Neural cell (in vitro differentiated cells): ENCODE measurements around the gene MPL. TPM values are rescaled to one million over a fixed set of nuclear protein-coding genes. Genes with fewer than 3 reads are reported as not detected.

Source experiments
- H2AFZ ChIP-seq: fragments of 200-600, 300-800 bp; sonication (generic), shearing (Covaris generic); 2 replicates; pipeline ENCODE4 v1.6.0; 2014; ENCODE audit warnings: low read depth, mild to moderate bottlenecking, antibody characterized with exemption, low read length, moderate library complexity
- H3F3A ChIP-seq: fragments of 200-600 bp; shearing (Covaris generic); 2 replicates; pipeline ENCODE4 v1.6.1; 2016; ENCODE audit warnings: mild to moderate bottlenecking, moderate library complexity, mixed read lengths, antibody characterized with exemption, low read length; ENCODE audit not compliant: insufficient read depth, poor library complexity, severe bottlenecking
- H3K27ac ChIP-seq: fragments of 200-600, 300-800 bp; sonication (generic), shearing (Covaris generic); 2 replicates; pipeline ENCODE4 v1.5.1; 2014; ENCODE audit warnings: mild to moderate bottlenecking, low read length, moderate library complexity
- H3K27me3 ChIP-seq: fragments of 300-800, 200-600 bp; sonication (generic), shearing (Covaris generic); 2 replicates; pipeline ENCODE4 v1.6.0; 2014; ENCODE audit warnings: mild to moderate bottlenecking, low read depth, low read length, moderate library complexity; ENCODE audit not compliant: insufficient read depth
- H3K36me3 ChIP-seq: fragments of 300-800, 200-600 bp; sonication (generic), shearing (Covaris generic); 2 replicates; pipeline ENCODE4 v1.5.1; 2014; ENCODE audit warnings: mild to moderate bottlenecking, antibody characterized with exemption, low read length, moderate library complexity; ENCODE audit not compliant: insufficient read depth
- H3K4me2 ChIP-seq: fragments of 300-800, 200-600 bp; sonication (generic), shearing (Covaris generic); 2 replicates; pipeline ENCODE4 v1.6.0; 2014; ENCODE audit warnings: mild to moderate bottlenecking, low read length
- H3K4me3 ChIP-seq: fragments of 300-800, 200-600 bp; sonication (generic), shearing (Covaris generic); 2 replicates; pipeline ENCODE4 v1.5.1; 2014; ENCODE audit warnings: mild to moderate bottlenecking, low read length, moderate library complexity
- H3K79me2 ChIP-seq: fragments of 200-600 bp; shearing (Covaris generic); replicated peaks from 2 replicates; pipeline ENCODE4 v1.6.0; 2014; ENCODE audit warnings: mild to moderate bottlenecking, low read length, moderate library complexity; ENCODE audit not compliant: insufficient read depth
- H3K9ac ChIP-seq: fragments of 300-800, 200-600 bp; sonication (generic), shearing (Covaris generic); 2 replicates; pipeline ENCODE4 v1.6.1; 2016; ENCODE audit warnings: mild to moderate bottlenecking, low read length, mixed read lengths
- H3K9me2 ChIP-seq: fragments of 200-600 bp; shearing (Covaris generic); 2 replicates; pipeline ENCODE4 v1.6.1; 2016; ENCODE audit warnings: mild to moderate bottlenecking, low read length, mixed read lengths; ENCODE audit not compliant: insufficient read depth
- H3K9me3 ChIP-seq: fragments of 200-600, 300-800 bp; sonication (generic), shearing (Covaris generic); 2 replicates; pipeline ENCODE4 v1.6.1; 2016; ENCODE audit warnings: mild to moderate bottlenecking, mixed run types, low read length, moderate library complexity, mixed read lengths
- H4K20me1 ChIP-seq: fragments of 200-600 bp; shearing (Covaris generic); 2 replicates; pipeline ENCODE4 v1.6.1; 2016; ENCODE audit warnings: mild to moderate bottlenecking, mixed run types; ENCODE audit not compliant: insufficient read depth
- EZH2 ChIP-seq: fragments of 200-600, 300-800 bp; shearing (Covaris generic), sonication (generic); IDR thresholded peaks from 2 replicates; pipeline ENCODE4 v1.6.1; 2014; ENCODE audit warnings: antibody characterized with exemption, low read length, borderline replicate concordance, mild to moderate bottlenecking; ENCODE audit not compliant: insufficient read depth, poor library complexity, severe bottlenecking
- MXI1 ChIP-seq: fragments of 450-650 bp; conservative IDR thresholded peaks from 2 replicates; pipeline ENCODE4 v1.6.1; 2014; ENCODE audit warnings: antibody characterized with exemption, mild to moderate bottlenecking; ENCODE audit not compliant: poor library complexity, severe bottlenecking
- RAD21 ChIP-seq: fragments of 450-650 bp; conservative IDR thresholded peaks from 2 replicates; pipeline ENCODE4 v1.6.1; 2014; ENCODE audit warnings: antibody characterized with exemption, mild to moderate bottlenecking, moderate library complexity
- REST ChIP-seq: IDR thresholded peaks from 2 replicates; pipeline ENCODE4 v1.6.1; 2012; ENCODE audit warnings: borderline replicate concordance
- SMC3 ChIP-seq: fragments of 450-650 bp; conservative IDR thresholded peaks from 2 replicates; pipeline ENCODE4 v1.6.1; 2014; ENCODE audit warnings: antibody characterized with exemption, mild to moderate bottlenecking, moderate library complexity; ENCODE audit not compliant: poor library complexity
- TAF1 ChIP-seq: IDR thresholded peaks from 2 replicates; pipeline ENCODE4 v1.6.1; 2012; ENCODE audit warnings: low read depth
- polyA plus RNA-seq: library from polyadenylated mRNA; depleted of rRNA; stranded (reverse); fragments of >200 nt; gene quantifications from 2 replicates; pipeline ENCODE4 v1.2.3, GENCODE V29; 2014
- TF ChIP-seq, protein P1 (sequence below): fragments of 450-650 bp; IDR thresholded peaks from 2 replicates; pipeline ENCODE4 v1.5.1; 2014; ENCODE audit warnings: antibody characterized with exemption, mild to moderate bottlenecking, moderate library complexity; ENCODE audit not compliant: poor library complexity, severe bottlenecking

Gene MPL
- polyA plus RNA-seq, 1 donor from 2014 or later = not detected

GRCh38 chr1:43358121-43358745 lies 20.6 kb downstream of the MPL start:
- Histone ChIP-seq H3K9ac (peak overlapping the region; percentile 68), H3K9me3 (no peaks in the 10 kb centered on the region), H3K27me3 (no peaks in the 10 kb centered on the region), H4K20me1 (no peaks in the 10 kb centered on the region), H3K27ac (peak overlapping the region; percentile 31), H3F3A (no peaks in the 10 kb centered on the region), H3K79me2 (peaks cover 6% of the 10 kb centered on the region), H3K36me3 (no peaks in the 10 kb centered on the region), H3K4me3 (peak overlapping the region; percentile 93), H3K4me2 (peak overlapping the region; percentile 100), H2AFZ (peak overlapping the region; percentile 98), H3K9me2 (no peaks in the 10 kb centered on the region)
- TF ChIP-seq, protein P1, sequence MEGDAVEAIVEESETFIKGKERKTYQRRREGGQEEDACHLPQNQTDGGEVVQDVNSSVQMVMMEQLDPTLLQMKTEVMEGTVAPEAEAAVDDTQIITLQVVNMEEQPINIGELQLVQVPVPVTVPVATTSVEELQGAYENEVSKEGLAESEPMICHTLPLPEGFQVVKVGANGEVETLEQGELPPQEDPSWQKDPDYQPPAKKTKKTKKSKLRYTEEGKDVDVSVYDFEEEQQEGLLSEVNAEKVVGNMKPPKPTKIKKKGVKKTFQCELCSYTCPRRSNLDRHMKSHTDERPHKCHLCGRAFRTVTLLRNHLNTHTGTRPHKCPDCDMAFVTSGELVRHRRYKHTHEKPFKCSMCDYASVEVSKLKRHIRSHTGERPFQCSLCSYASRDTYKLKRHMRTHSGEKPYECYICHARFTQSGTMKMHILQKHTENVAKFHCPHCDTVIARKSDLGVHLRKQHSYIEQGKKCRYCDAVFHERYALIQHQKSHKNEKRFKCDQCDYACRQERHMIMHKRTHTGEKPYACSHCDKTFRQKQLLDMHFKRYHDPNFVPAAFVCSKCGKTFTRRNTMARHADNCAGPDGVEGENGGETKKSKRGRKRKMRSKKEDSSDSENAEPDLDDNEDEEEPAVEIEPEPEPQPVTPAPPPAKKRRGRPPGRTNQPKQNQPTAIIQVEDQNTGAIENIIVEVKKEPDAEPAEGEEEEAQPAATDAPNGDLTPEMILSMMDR = peak; percentile 61
- no peak for TF ChIP-seq EZH2
- TF ChIP-seq RAD21 = peak; percentile 23
- TF ChIP-seq REST = no peak
- no peak for TF ChIP-seq SMC3

- Histone ChIP-seq H4K20me1 (no peaks in the 10 kb centered on the region), H3K36me3 (no peaks in the 10 kb centered on the region), H3K9me3 (no peaks in the 10 kb centered on the region), H3K79me2 (peaks cover 6% of the 10 kb centered on the region), H3K4me2 (peak within 1 kb of the TSS; percentile 100), H3K9me2 (no peaks in the 10 kb centered on the region), H3F3A (no peaks in the 10 kb centered on the region), H3K27ac (peak within 1 kb of the TSS; percentile 31), H3K4me3 (peak within 1 kb of the TSS; percentile 93), H3K9ac (peak within 1 kb of the TSS; percentile 68), H2AFZ (peak within 1 kb of the TSS; percentile 98), H3K27me3 (no peaks in the 10 kb centered on the region)
- TF ChIP-seq SMC3 (no peak), MXI1 (peak; percentile 100), TAF1 (peak; percentile 56)
These were observed 21.4 kb downstream of the MPL start, which contains the start of gene CDC20 for GRCh38 chr1:43358746-43359693. Gene CDC20 (plus strand): TSS chr1:43358981. CDS start chr1:43359216, 235 bp downstream.
